HCT116 (cell line): ENCODE results near the gene PNLIP. TPM values are rescaled to one million over a fixed set of nuclear protein-coding genes. Genes with fewer than 3 reads are reported as not detected.

Experiments used
- ATAC-seq: fragments of 200-7000 bp; cut with Tn5 transposase; 2 replicates; pipeline ENCODE4 v1.9.1; 2020; ENCODE audit warnings: mild to moderate bottlenecking, moderate library complexity
- BruUV-seq: library from RNA; stranded (reverse); fragments of 400-500 nt; replicated peaks from 2 replicates; lab custom pipeline; 2021; lab: Mats Ljungman, UMichigan
- CTCF ChIA-PET: fragments of 300-600 bp; sonication (Branson Sonifier 250); formaldehyde crosslinking; loops from one replicate; lab custom pipeline; 2021; ENCODE audit warnings: antibody characterized with exemption; lab: Charles Lee
- POLR2A ChIA-PET: fragments of 300-600, 350-600 bp; sonication (Branson Sonifier 250); formaldehyde crosslinking; loops from one replicate; lab custom pipeline; 2021; ENCODE audit warnings: antibody characterized with exemption; lab: Charles Lee
- RAD21 ChIA-PET, 2 experiments: fragments of 300-600 bp; sonication (Branson Sonifier 250); formaldehyde crosslinking; loops; one replicate each; lab custom pipeline; 2023; ENCODE audit warnings: low total read pairs in 2 of 2; ENCODE audit not compliant: uncharacterized antibody in 2 of 2, unreplicated experiment in 2 of 2, low non-redundant PET in 1 of 2; lab: Charles Lee
- DNase-seq: peaks from one replicate; pipeline ENCODE4 v3.0.0-alpha.2; 2010; ENCODE audit warnings: low read depth, low spot score
- H2AFZ ChIP-seq: fragments of 200-600 bp; shearing (Covaris generic), sonication (generic); 2 replicates; pipeline ENCODE4 v1.6.1; 2017; ENCODE audit warnings: low read depth, mixed run types, mixed read lengths, antibody characterized with exemption, low read length; ENCODE audit not compliant: poor library complexity, severe bottlenecking
- H3K27ac ChIP-seq: 2 replicates; pipeline ENCODE4 v1.5.1; 2012; ENCODE audit warnings: low read depth, low read length
- H3K27me3 ChIP-seq: fragments of 200-600 bp; sonication (generic); 2 replicates; pipeline ENCODE4 v1.6.1; 2016; ENCODE audit warnings: mixed run types, low read length, mixed read lengths; ENCODE audit not compliant: insufficient read depth
- H3K36me3 ChIP-seq, 2 experiments: fragments of 200-500 bp in 1 of 2; fragments of 200-600 bp in 1 of 2; sonication (Bioruptor generic) in 1 of 2; sonication (generic) in 1 of 2; 2 replicates each; pipeline versions ENCODE4 v1.5.1 to v1.6.1; 2014 to 2016; ENCODE audit warnings: low read length in 2 of 2, inconsistent platforms in 1 of 2, mixed read lengths in 1 of 2, mixed run types in 1 of 2; ENCODE audit not compliant: insufficient read depth in 2 of 2, control insufficient read depth in 1 of 2
- H3K4me1 ChIP-seq, 2 experiments: fragments of 200-600 bp in 1 of 2; sonication (generic) in 1 of 2; 2 replicates each; pipeline versions ENCODE4 v1.5.1 to v1.6.1; 2012 to 2017; ENCODE audit warnings: low read length in 2 of 2, inconsistent platforms in 1 of 2, mild to moderate bottlenecking in 1 of 2, mixed read lengths in 1 of 2, mixed run types in 1 of 2, moderate library complexity in 1 of 2; ENCODE audit not compliant: insufficient read depth in 2 of 2, control insufficient read depth in 1 of 2
- H3K4me2 ChIP-seq: fragments of 200-600 bp; sonication (generic); 2 replicates; pipeline ENCODE4 v1.6.1; 2017; ENCODE audit warnings: mixed run types, low read length, mixed read lengths
- H3K4me3 ChIP-seq, 2 experiments: fragments of 200-600 bp in 1 of 2; sonication (generic) in 1 of 2; replicated peaks in 1 of 2; 2 replicates each; pipeline ENCODE4 v1.5.1; 2011 to 2016; ENCODE audit warnings: low read length in 2 of 2, control low read depth in 1 of 2, low read depth in 1 of 2, mild to moderate bottlenecking in 1 of 2, mixed read lengths in 1 of 2, mixed run types in 1 of 2
- H3K79me2 ChIP-seq: fragments of 200-600 bp; sonication (generic); 2 replicates; pipeline ENCODE4 v1.6.1; 2017; ENCODE audit warnings: mild to moderate bottlenecking, mixed run types, low read length, moderate library complexity, mixed read lengths; ENCODE audit not compliant: insufficient read depth
- H3K9ac ChIP-seq: fragments of 200-600 bp; sonication (generic); 2 replicates; pipeline ENCODE4 v1.6.1; 2016; ENCODE audit warnings: low read length, mixed read lengths
- H3K9me2 ChIP-seq: fragments of 200-600 bp; sonication (generic), shearing (Covaris generic); 2 replicates; pipeline ENCODE4 v1.6.1; 2017; ENCODE audit warnings: mixed run types, mild to moderate bottlenecking, moderate library complexity; ENCODE audit not compliant: insufficient read depth
- H3K9me3 ChIP-seq, 2 experiments: fragments of 200-500 bp in 1 of 2; fragments of 200-600 bp in 1 of 2; sonication (Bioruptor generic) in 1 of 2; sonication (generic) in 1 of 2; 2 replicates each; pipeline ENCODE4 v1.6.1; 2014 to 2017; ENCODE audit warnings: low read length in 2 of 2, mixed read lengths in 2 of 2, inconsistent platforms in 1 of 2, low read depth in 1 of 2, mild to moderate bottlenecking in 1 of 2, mixed run types in 1 of 2, moderate library complexity in 1 of 2; ENCODE audit not compliant: control insufficient read depth in 1 of 2, insufficient read depth in 1 of 2
- H4K20me1 ChIP-seq: fragments of 200-600 bp; sonication (generic), shearing (Covaris generic); 2 replicates; pipeline ENCODE4 v1.6.1; 2017; ENCODE audit warnings: mixed run types, mild to moderate bottlenecking, moderate library complexity; ENCODE audit not compliant: insufficient read depth
- CBX3 ChIP-seq: IDR thresholded peaks from 2 replicates; pipeline ENCODE4 v1.6.1; 2012; ENCODE audit warnings: low read depth
- ELF1 ChIP-seq: IDR thresholded peaks from 2 replicates; pipeline ENCODE4 v1.6.1; 2012; ENCODE audit warnings: low read depth, borderline replicate concordance
- EZH2 ChIP-seq: fragments of 200-600 bp; sonication (generic); IDR thresholded peaks from 2 replicates; pipeline ENCODE4 v1.6.1; 2017; ENCODE audit warnings: antibody characterized with exemption, mixed run types
- EZH2phosphoT487 ChIP-seq: fragments of 200-600 bp; IDR thresholded peaks from 2 replicates; pipeline ENCODE4 v1.6.1; 2018; ENCODE audit warnings: antibody characterized with exemption, borderline replicate concordance
- FOSL1 ChIP-seq: IDR thresholded peaks from 2 replicates; pipeline ENCODE4 v1.6.1; 2012; ENCODE audit warnings: low read depth
- JUND ChIP-seq: IDR thresholded peaks from 2 replicates; pipeline ENCODE4 v1.6.1; 2012
- RAD21 ChIP-seq: IDR thresholded peaks from 2 replicates; pipeline ENCODE4 v1.6.1; 2012; ENCODE audit warnings: low read depth, mild to moderate bottlenecking
- SP1 ChIP-seq: IDR thresholded peaks from 2 replicates; pipeline ENCODE4 v1.6.1; 2012; ENCODE audit warnings: low read depth
- SRF ChIP-seq: IDR thresholded peaks from 2 replicates; pipeline ENCODE4 v1.6.1; 2012; ENCODE audit warnings: low read depth
- ZFX ChIP-seq: fragments of 450-650 bp; IDR thresholded peaks from 2 replicates; pipeline ENCODE4 v1.6.1; 2017
- intact Hi-C: fragments of 100-400 bp; cut with micrococcal nuclease; formaldehyde crosslinking; loops from 2 replicates; pipeline ENCODE4 v1.10.0; 2022
- total RNA-seq: library from RNA; stranded (reverse); gene quantifications from one replicate; pipeline ENCODE4 v1.2.1, GENCODE V29; 2021; ENCODE audit not compliant: unreplicated experiment
- TF ChIP-seq, protein P1 (sequence below): IDR thresholded peaks from 2 replicates; pipeline ENCODE4 v1.6.1; 2011; ENCODE audit warnings: mild to moderate bottlenecking, low read length, moderate library complexity; ENCODE audit not compliant: insufficient replicate concordance; ENCODE audit errors: extremely low read depth
- TF ChIP-seq, protein P2 (sequence below): IDR thresholded peaks from 2 replicates; pipeline ENCODE4 v1.6.1; 2012; ENCODE audit warnings: low read depth
- TF ChIP-seq, protein P3 (sequence below): IDR thresholded peaks from 2 replicates; pipeline ENCODE4 v1.6.1; 2012

PNLIP gene
- total RNA-seq, 1 experiment from 2014 or later = 1.3 TPM

DNA sequence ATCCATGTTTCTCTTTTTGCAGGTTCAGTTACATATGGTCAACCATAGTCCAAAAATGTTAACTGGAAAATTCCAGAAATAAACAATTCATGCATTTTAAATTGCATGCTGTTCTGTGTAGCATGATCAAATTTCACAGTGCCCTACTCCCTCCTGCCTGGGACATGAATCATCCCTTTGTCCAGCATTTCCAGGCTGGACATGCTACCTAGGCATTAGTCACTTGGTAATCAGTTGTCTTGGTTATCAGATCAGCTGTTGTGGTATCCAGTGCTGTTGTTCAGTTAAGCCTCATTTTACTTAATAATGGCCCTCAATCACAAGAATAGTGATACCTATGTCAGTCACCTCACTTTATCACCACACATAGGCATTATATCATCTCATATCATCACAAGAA, 7.3 kb upstream of the PNLIP start:
- Histone ChIP-seq H3K27ac (no peak overlapping the region), H3K9me3 (peaks cover 0 to 10% of the 10 kb centered on the region in 2 experiments; a peak in 2 of 4 replicates), H3K4me1 (peaks cover 0 to 6% of the 10 kb centered on the region in 2 experiments; a peak in 1 of 4 replicates), H3K9ac (no peak overlapping the region), H2AFZ (no peak overlapping the region), H3K36me3 (no peaks in the 10 kb centered on the region), H4K20me1 (no peaks in the 10 kb centered on the region), H3K9me2 (no peaks in the 10 kb centered on the region), H3K4me2 (no peak overlapping the region), H3K4me3 (no peak overlapping the region), H3K79me2 (no peaks in the 10 kb centered on the region), H3K27me3 (peaks cover 11% of the 10 kb centered on the region; the same call in 1 of the 2 replicates)
- POLR2A ChIA-PET = no interaction called here
- intact Hi-C loops = no loop called here
- peak; percentile 63; the same call in 1 of the 2 replicates for ATAC-seq
- CTCF ChIA-PET = no interaction called here
- RAD21 ChIA-PET = no interaction called here
- peak; percentile 45; the same call in 1 of the 2 replicates for TF ChIP-seq FOSL1
- 0 out of 2 replicates have a peak, but pooled peaks have one; percentile 19 for TF ChIP-seq CBX3
- peak; percentile 68 for TF ChIP-seq JUND
- no peak for TF ChIP-seq RAD21
- TF ChIP-seq SP1 = peak; percentile 45; the same call in 1 of the 2 replicates
- peak; percentile 33 for DNase-seq
- BruUV-seq = no TSS peak

DNA sequence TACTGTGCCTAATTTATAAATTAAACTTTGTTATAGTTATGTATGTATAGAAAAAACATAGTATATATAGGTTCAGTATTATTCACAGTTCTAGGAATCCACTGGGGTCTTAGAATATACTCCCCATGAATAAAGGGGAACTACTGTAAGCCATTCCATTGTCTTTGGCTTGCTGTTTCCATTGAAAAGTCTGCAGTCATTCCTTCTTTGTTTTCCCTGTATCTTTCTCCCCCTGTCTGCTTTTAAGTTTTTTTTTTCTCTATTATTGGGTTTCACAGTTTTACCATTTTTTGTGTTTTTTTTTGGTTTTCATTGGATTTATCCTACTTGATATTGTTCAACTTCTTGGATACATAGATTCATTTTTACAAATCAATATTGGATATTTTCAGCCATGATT, 6.7 kb upstream of the PNLIP start:
- H3K9ac ChIP-seq = no peak overlapping the region
- H3K4me1 ChIP-seq = peaks cover 0 to 6% of the 10 kb centered on the region in 2 experiments; a peak in 1 of 4 replicates
- ATAC-seq = no peak
- H2AFZ ChIP-seq = no peak overlapping the region
- CTCF ChIA-PET = no interaction called here
- no peaks in the 10 kb centered on the region for H4K20me1 ChIP-seq
- no peaks in the 10 kb centered on the region for H3K9me2 ChIP-seq
- intact Hi-C loops = no loop called here
- H3K4me3 ChIP-seq = no peak overlapping the region
- H3K79me2 ChIP-seq = no peaks in the 10 kb centered on the region
- TF ChIP-seq EZH2phosphoT487 (no peak), RAD21 (no peak), EZH2 (no peak), SRF (no peak), ELF1 (no peak), JUND (no peak), ZFX (no peak)
- TF ChIP-seq, protein P1, sequence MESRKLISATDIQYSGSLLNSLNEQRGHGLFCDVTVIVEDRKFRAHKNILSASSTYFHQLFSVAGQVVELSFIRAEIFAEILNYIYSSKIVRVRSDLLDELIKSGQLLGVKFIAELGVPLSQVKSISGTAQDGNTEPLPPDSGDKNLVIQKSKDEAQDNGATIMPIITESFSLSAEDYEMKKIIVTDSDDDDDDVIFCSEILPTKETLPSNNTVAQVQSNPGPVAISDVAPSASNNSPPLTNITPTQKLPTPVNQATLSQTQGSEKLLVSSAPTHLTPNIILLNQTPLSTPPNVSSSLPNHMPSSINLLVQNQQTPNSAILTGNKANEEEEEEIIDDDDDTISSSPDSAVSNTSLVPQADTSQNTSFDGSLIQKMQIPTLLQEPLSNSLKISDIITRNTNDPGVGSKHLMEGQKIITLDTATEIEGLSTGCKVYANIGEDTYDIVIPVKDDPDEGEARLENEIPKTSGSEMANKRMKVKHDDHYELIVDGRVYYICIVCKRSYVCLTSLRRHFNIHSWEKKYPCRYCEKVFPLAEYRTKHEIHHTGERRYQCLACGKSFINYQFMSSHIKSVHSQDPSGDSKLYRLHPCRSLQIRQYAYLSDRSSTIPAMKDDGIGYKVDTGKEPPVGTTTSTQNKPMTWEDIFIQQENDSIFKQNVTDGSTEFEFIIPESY = no peak
- TF ChIP-seq, protein P2, sequence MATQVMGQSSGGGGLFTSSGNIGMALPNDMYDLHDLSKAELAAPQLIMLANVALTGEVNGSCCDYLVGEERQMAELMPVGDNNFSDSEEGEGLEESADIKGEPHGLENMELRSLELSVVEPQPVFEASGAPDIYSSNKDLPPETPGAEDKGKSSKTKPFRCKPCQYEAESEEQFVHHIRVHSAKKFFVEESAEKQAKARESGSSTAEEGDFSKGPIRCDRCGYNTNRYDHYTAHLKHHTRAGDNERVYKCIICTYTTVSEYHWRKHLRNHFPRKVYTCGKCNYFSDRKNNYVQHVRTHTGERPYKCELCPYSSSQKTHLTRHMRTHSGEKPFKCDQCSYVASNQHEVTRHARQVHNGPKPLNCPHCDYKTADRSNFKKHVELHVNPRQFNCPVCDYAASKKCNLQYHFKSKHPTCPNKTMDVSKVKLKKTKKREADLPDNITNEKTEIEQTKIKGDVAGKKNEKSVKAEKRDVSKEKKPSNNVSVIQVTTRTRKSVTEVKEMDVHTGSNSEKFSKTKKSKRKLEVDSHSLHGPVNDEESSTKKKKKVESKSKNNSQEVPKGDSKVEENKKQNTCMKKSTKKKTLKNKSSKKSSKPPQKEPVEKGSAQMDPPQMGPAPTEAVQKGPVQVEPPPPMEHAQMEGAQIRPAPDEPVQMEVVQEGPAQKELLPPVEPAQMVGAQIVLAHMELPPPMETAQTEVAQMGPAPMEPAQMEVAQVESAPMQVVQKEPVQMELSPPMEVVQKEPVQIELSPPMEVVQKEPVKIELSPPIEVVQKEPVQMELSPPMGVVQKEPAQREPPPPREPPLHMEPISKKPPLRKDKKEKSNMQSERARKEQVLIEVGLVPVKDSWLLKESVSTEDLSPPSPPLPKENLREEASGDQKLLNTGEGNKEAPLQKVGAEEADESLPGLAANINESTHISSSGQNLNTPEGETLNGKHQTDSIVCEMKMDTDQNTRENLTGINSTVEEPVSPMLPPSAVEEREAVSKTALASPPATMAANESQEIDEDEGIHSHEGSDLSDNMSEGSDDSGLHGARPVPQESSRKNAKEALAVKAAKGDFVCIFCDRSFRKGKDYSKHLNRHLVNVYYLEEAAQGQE = no peak
- TF ChIP-seq, protein P3, sequence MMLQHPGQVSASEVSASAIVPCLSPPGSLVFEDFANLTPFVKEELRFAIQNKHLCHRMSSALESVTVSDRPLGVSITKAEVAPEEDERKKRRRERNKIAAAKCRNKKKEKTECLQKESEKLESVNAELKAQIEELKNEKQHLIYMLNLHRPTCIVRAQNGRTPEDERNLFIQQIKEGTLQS = no peak
- TF ChIP-seq, all 23 proteins: peak for 0
- no peak overlapping the region for H3K27ac ChIP-seq
- DNase-seq = no peak
- no peak overlapping the region for H3K4me2 ChIP-seq
- ChIA-PET RAD21 (no interaction called here), POLR2A (no interaction called here)
- H3K36me3 ChIP-seq = no peaks in the 10 kb centered on the region
- peaks cover 0 to 10% of the 10 kb centered on the region in 2 experiments; a peak in 2 of 4 replicates for H3K9me3 ChIP-seq
- no TSS peak for BruUV-seq
- H3K27me3 ChIP-seq = peaks cover 11% of the 10 kb centered on the region; the same call in 1 of the 2 replicates
